HG02623 (cell line): Measurements from ENCODE around the gene OOSP2.

Experiments
- ATAC-seq: cut with Tn5 transposase; IDR thresholded peaks from one replicate; pipeline ENCODE4 v1.9.1; 2021; ENCODE audit warnings: moderate library complexity; ENCODE audit not compliant: unreplicated experiment

OOSP2 gene

GRCh38 chr11:60077981-60078380 is 37.8 kb downstream of the OOSP2 start:
- no peak for ATAC-seq

DNA sequence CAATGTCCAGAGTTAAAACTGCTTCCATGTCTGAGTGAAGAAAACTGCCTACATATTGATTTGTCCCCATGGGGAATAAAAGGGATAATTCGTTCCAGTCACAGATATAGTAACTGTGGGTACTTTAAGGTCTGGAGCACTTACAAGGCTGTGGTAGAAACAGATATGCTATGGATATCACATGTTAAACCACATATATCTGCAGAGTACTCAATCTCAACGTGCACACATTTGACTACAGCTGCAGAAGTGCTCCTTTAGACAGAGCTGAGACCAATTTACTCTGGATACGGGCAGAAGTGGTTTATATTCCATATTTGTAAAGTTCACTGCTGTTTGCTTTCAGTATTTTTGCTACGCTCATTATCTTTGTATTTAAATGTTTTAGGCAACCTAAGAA is 38.5 kb downstream of the OOSP2 start:
- ATAC-seq = no peak

GRCh38 chr11:60080535-60080934 is 40.3 kb downstream of the OOSP2 start:
- no peak for ATAC-seq

DNA sequence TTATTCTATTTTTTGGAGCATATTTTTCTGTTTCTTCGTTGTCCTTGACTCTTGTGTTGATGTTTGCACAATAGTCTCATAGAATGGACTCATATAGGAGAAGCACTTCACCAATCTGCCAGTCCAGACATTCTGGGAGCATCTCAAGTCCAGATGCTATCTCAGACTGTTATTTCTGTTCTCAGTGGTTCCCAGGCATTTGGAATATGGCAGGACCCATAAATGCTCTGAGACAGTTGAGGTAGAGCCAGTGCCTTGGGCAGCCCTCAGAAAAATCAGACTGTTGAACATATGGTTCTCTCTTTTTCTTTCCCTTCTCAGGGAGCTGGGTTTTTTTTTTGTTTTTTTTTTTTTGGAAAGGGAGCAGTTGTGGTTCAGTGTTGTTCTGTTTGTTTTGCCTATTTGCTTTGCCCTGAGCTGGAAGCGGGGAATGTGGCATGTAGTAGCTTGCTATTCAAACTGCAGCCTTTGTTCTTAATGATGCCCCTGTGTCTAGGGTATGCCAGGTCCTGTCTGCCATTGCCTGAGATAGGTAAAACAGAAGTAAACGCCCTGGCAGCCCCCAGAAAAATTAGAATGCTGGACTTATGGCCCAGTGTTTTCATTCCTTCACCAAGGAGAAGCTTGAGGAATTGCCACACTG is 44.5 kb downstream of the OOSP2 start:
- ATAC-seq = no peak

DNA sequence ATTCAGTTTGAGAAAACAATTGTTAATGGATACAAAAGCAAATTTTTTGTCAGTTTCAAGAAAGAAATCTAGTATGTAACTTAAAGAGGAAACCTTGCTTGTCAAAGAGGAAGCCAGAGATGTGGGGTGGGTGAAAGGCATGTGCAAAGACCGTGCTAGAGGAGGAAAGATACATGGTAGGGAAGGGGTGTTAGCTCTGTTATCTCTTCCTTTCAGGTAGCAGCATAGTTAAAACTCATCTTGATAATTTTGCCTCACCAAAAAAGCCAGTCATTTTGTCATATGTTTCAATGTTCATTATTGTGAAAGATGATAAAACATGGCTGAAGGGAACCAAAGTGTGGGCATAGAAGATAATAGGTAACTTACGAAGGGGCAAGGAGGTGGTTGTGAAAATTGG is 45.7 kb downstream of the OOSP2 start:
- ATAC-seq = no peak

GRCh38 chr11:60087239-60087638 is 47.0 kb downstream of the OOSP2 start:
- ATAC-seq = no peak

- ATAC-seq = no peak
These were observed 48.2 kb downstream of the OOSP2 start, which contains the start of gene MS4A2 for GRCh38 chr11:60088364-60088763. TSS of gene MS4A2 (plus strand) at chr11:60088664. CDS start at chr11:60088766, 102 bp downstream.

- ATAC-seq = no peak
These were observed 55.4 kb downstream of the OOSP2 start for GRCh38 chr11:60095477-60096120.

GRCh38 chr11:60097189-60097588 is 57.0 kb downstream of the OOSP2 start:
- no peak for ATAC-seq
